Endothelial cell (in vitro differentiated cells): ENCODE data around the gene TRABD2B. TPM values are rescaled to one million over a fixed set of nuclear protein-coding genes. Genes with fewer than 3 reads are reported as not detected.

Experiments
- DNase-seq: peaks from one replicate; pipeline ENCODE4 v3.0.0; 2021; ENCODE audit warnings: low spot score
- H3K27ac Mint-ChIP-seq: one replicate; pipeline ENCODE4 v1.8.0; 2021; ENCODE audit warnings: mixed read lengths, inconsistent platforms; ENCODE audit not compliant: unreplicated experiment
- H3K27me3 Mint-ChIP-seq: one replicate; pipeline ENCODE4 v1.8.0; 2021; ENCODE audit warnings: mild to moderate bottlenecking, moderate library complexity, mixed read lengths, inconsistent platforms; ENCODE audit not compliant: unreplicated experiment
- H3K36me3 Mint-ChIP-seq: one replicate; pipeline ENCODE4 v1.8.0; 2021; ENCODE audit warnings: mild to moderate bottlenecking, low read depth, mixed read lengths, inconsistent platforms; ENCODE audit not compliant: unreplicated experiment
- H3K4me1 Mint-ChIP-seq: one replicate; pipeline ENCODE4 v1.8.0; 2021; ENCODE audit warnings: mild to moderate bottlenecking, mixed read lengths, inconsistent platforms; ENCODE audit not compliant: unreplicated experiment
- H3K4me3 Mint-ChIP-seq: one replicate; pipeline ENCODE4 v1.8.0; 2021; ENCODE audit warnings: mild to moderate bottlenecking, mixed read lengths, inconsistent platforms; ENCODE audit not compliant: unreplicated experiment
- H3K9me3 Mint-ChIP-seq: one replicate; pipeline ENCODE4 v1.8.0; 2021; ENCODE audit warnings: mixed read lengths, inconsistent platforms; ENCODE audit not compliant: unreplicated experiment
- CTCF ChIP-seq: fragments of 200-600 bp; sonication (generic); IDR thresholded peaks from one replicate; pipeline ENCODE4 v1.5.0; 2021; ENCODE audit warnings: antibody characterized with exemption; ENCODE audit not compliant: unreplicated experiment
- total RNA-seq: library from RNA; stranded (reverse); fragmentation: NEBNext Ultra II Directional; extraction: Animal tissue kit (Norgen Biotek cat#: 25700); gene quantifications from one replicate; pipeline ENCODE4 v1.2.1, GENCODE V29; 2021; ENCODE audit not compliant: unreplicated experiment

TRABD2B gene
- total RNA-seq, 1 donor from 2014 or later = 1.0 TPM

GRCh38 chr1:47796626-47797025, 200.6 kb downstream of the TRABD2B start:
- H3K9me3 Mint-ChIP-seq = no peaks in the 10 kb centered on the region
- no peaks in the 10 kb centered on the region for H3K4me1 Mint-ChIP-seq
- H3K36me3 Mint-ChIP-seq = peaks cover 5% of the 10 kb centered on the region
- no peak overlapping the region for H3K4me3 Mint-ChIP-seq
- H3K27me3 Mint-ChIP-seq = peaks cover 8% of the 10 kb centered on the region
- DNase-seq = no peak
- H3K27ac Mint-ChIP-seq = no peak overlapping the region
- TF ChIP-seq CTCF = no peak

GRCh38 chr1:47795102-47795501, 202.1 kb downstream of the TRABD2B start:
- DNase-seq = no peak
- peaks cover 9% of the 10 kb centered on the region for H3K27me3 Mint-ChIP-seq
- no peak overlapping the region for H3K27ac Mint-ChIP-seq
- H3K4me3 Mint-ChIP-seq = no peak overlapping the region
- H3K4me1 Mint-ChIP-seq = no peaks in the 10 kb centered on the region
- no peak for TF ChIP-seq CTCF
- H3K9me3 Mint-ChIP-seq = no peaks in the 10 kb centered on the region
- peaks cover 5% of the 10 kb centered on the region for H3K36me3 Mint-ChIP-seq

GRCh38 chr1:47794530-47794929, 202.7 kb downstream of the TRABD2B start:
- Mint-ChIP-seq H3K36me3 (no peaks in the 10 kb centered on the region), H3K27me3 (peaks cover 9% of the 10 kb centered on the region), H3K4me1 (no peaks in the 10 kb centered on the region), H3K4me3 (no peak overlapping the region), H3K27ac (no peak overlapping the region), H3K9me3 (no peaks in the 10 kb centered on the region)
- DNase-seq = no peak
- TF ChIP-seq CTCF = no peak

- TF ChIP-seq CTCF = no peak
- Mint-ChIP-seq H3K9me3 (no peaks in the 10 kb centered on the region), H3K36me3 (no peaks in the 10 kb centered on the region), H3K4me1 (no peaks in the 10 kb centered on the region), H3K27me3 (peaks cover 9% of the 10 kb centered on the region), H3K4me3 (no peak overlapping the region), H3K27ac (no peak overlapping the region)
- no peak for DNase-seq
Observed at GRCh38 chr1:47794081-47794480, 203.1 kb downstream of the TRABD2B start.

DNA sequence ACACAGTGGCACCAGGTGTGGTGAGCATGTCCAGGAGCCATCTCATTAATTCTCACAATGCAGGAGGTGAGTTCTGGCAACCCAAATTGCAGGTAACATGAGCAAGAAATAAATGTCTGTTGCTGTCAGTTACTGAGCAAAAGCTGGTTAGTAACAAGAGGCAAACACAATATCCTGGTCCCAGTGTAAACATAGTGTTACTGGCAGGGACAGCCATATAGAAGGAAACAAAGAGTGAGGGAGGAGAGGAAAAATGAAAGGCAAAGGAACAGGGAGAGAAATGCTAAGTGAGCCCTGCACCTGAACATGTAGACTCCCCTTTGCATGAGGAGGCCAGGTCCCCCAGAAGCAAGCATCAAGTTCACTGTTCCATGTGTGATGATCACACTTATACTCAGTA, 203.6 kb downstream of the TRABD2B start:
- Mint-ChIP-seq H3K4me1 (no peaks in the 10 kb centered on the region), H3K36me3 (no peaks in the 10 kb centered on the region), H3K27ac (no peak overlapping the region), H3K4me3 (no peak overlapping the region), H3K27me3 (peaks cover 6% of the 10 kb centered on the region), H3K9me3 (no peaks in the 10 kb centered on the region)
- DNase-seq = no peak
- no peak for TF ChIP-seq CTCF
